CD1c-positive myeloid dendritic cell (primary cell): ENCODE measurements around the gene NPW.

ENCODE experiments used
- DNase-seq: peaks from one replicate; pipeline ENCODE4 v3.0.0-alpha.2; 2016; ENCODE audit errors: extremely low spot score

NPW gene

GRCh38 chr16:1984347-1985225 is 35.0 kb upstream of the NPW start:
- no peak for DNase-seq

GRCh38 chr16:1985466-1986150 is 34.0 kb upstream of the NPW start:
- DNase-seq = no peak

GRCh38 chr16:1987198-1987597 is 32.4 kb upstream of the NPW start:
- no peak for DNase-seq

GRCh38 chr16:1989209-1990100 is 30.1 kb upstream of the NPW start, which contains the start of gene SYNGR3:
Gene SYNGR3, plus strand, starts transcription at chr16:1989970. Its CDS starts 133 bp downstream, at chr16:1990103.
- peak; percentile 25 for DNase-seq

- DNase-seq = no peak
Observed at GRCh38 chr16:1990101-1990350, 29.6 kb upstream of the NPW start.

GRCh38 chr16:1990351-1991134 is 29.0 kb upstream of the NPW start:
- DNase-seq = no peak

GRCh38 chr16:1991135-1991551 is 28.4 kb upstream of the NPW start:
- peak; percentile 36 for DNase-seq

- DNase-seq = no peak
Observed at GRCh38 chr16:1991588-1991947, 28.0 kb upstream of the NPW start.

GRCh38 chr16:1991948-1992703 is 27.5 kb upstream of the NPW start:
- peak; percentile 98 for DNase-seq

- DNase-seq = no peak
Observed at GRCh38 chr16:1992704-1993317, 26.8 kb upstream of the NPW start.

- DNase-seq = no peak
Observed at GRCh38 chr16:1993731-1994131, 25.9 kb upstream of the NPW start.

- DNase-seq = no peak
Observed at GRCh38 chr16:1997494-1998359, 21.9 kb upstream of the NPW start.

- no peak for DNase-seq
Observed at GRCh38 chr16:1998360-1998835, 21.2 kb upstream of the NPW start.

- no peak for DNase-seq
Observed at GRCh38 chr16:1998852-1999801, 20.5 kb upstream of the NPW start.

- DNase-seq = no peak
Observed at GRCh38 chr16:1999866-2000514, 19.6 kb upstream of the NPW start.

- DNase-seq = no peak
Observed at GRCh38 chr16:2001035-2001434, 18.6 kb upstream of the NPW start.
